D721Med (cell line): ENCODE results near the gene UQCC2.

Experiments used
- DNase-seq: peaks from one replicate; pipeline ENCODE4 v3.0.0; 2011; ENCODE audit warnings: low spot score; ENCODE audit not compliant: insufficient read length
- FAIRE-seq: peaks from 2 replicates; lab custom pipeline; 2011; peaks lifted over from hg19 to GRCh38; lab: Jason Lieb, UNC
- CTCF ChIP-seq: IDR thresholded peaks from 2 replicates; pipeline ENCODE4 v1.5.1; 2012; ENCODE audit warnings: mild to moderate bottlenecking, control low read depth; ENCODE audit not compliant: insufficient read depth; ENCODE audit errors: missing control alignments

UQCC2 gene

GRCh38 chr6:33668328-33668727 lies 43.2 kb downstream of the UQCC2 start:
- TF ChIP-seq CTCF = no peak
- FAIRE-seq (no peak), DNase-seq (no peak)

- DNase-seq = no peak
- no peak for FAIRE-seq
- TF ChIP-seq CTCF = no peak
These were observed 43.7 kb downstream of the UQCC2 start for GRCh38 chr6:33667776-33668175.

GRCh38 chr6:33667072-33667471 lies 44.4 kb downstream of the UQCC2 start:
- TF ChIP-seq CTCF = no peak
- no peak for FAIRE-seq

GRCh38 chr6:33665957-33666356 lies 45.5 kb downstream of the UQCC2 start:
- no peak for DNase-seq

More at GRCh38 chr6:33667072-33667471, 44.4 kb downstream of the UQCC2 start:
- DNase-seq = no peak

GRCh38 chr6:33664506-33665057 lies 46.9 kb downstream of the UQCC2 start:
- FAIRE-seq (no peak), DNase-seq (no peak)
- no peak for TF ChIP-seq CTCF

More at GRCh38 chr6:33665957-33666356, 45.5 kb downstream of the UQCC2 start:
- no peak for FAIRE-seq
- no peak for TF ChIP-seq CTCF

GRCh38 chr6:33663727-33664449 lies 47.6 kb downstream of the UQCC2 start:
- DNase-seq = no peak
- TF ChIP-seq CTCF = no peak
- no peak for FAIRE-seq

GRCh38 chr6:33663028-33663427 lies 48.5 kb downstream of the UQCC2 start:
- DNase-seq (no peak), FAIRE-seq (no peak)
- TF ChIP-seq CTCF = no peak
